Panc1 (cell line): Measurements from ENCODE around the gene NDST1. TPM values are rescaled to one million over a fixed set of nuclear protein-coding genes. Genes with fewer than 3 reads are reported as not detected.
A peak's percentile ranks its signal among the peaks of the same experiment; 100 is the strongest.

Experiments used
- ATAC-seq: fragments of 200-7000 bp; cut with Tn5 transposase; 2 replicates; pipeline ENCODE4 v1.9.1; 2020; ENCODE audit warnings: mild to moderate bottlenecking, moderate library complexity
- BruUV-seq: library from RNA; stranded (reverse); fragments of 400-500 nt; replicated peaks from 2 replicates; lab custom pipeline; 2021; lab: Mats Ljungman, UMichigan
- CTCF ChIA-PET: fragments of 300-600 bp; sonication (Branson Sonifier 250); formaldehyde crosslinking; loops from one replicate; lab custom pipeline; 2022; ENCODE audit warnings: antibody characterized with exemption; lab: Charles Lee
- POLR2A ChIA-PET: fragments of 300-600 bp; sonication (Branson Sonifier 250); formaldehyde crosslinking; loops from one replicate; lab custom pipeline; 2022; ENCODE audit warnings: antibody characterized with exemption; lab: Charles Lee
- DNase-seq: peaks from one replicate; pipeline ENCODE4 v3.0.0-alpha.2; 2010; ENCODE audit warnings: low read depth, low spot score
- H3K27ac ChIP-seq: 2 replicates; pipeline ENCODE4 v1.5.1; 2011; ENCODE audit warnings: mild to moderate bottlenecking, low read length, inconsistent platforms
- H3K27me3 ChIP-seq: fragments of 200-500 bp; sonication (Bioruptor generic); 2 replicates; pipeline ENCODE4 v1.6.0; 2014; ENCODE audit warnings: low read length, inconsistent platforms; ENCODE audit not compliant: control insufficient read depth, insufficient read depth
- H3K36me3 ChIP-seq: fragments of 200-500 bp; sonication (Bioruptor generic); 2 replicates; pipeline ENCODE4 v1.5.1; 2014; ENCODE audit warnings: inconsistent platforms, mild to moderate bottlenecking, low read length, moderate library complexity; ENCODE audit not compliant: control insufficient read depth, insufficient read depth
- H3K4me1 ChIP-seq: 2 replicates; pipeline ENCODE4 v1.5.1; 2011; ENCODE audit warnings: inconsistent platforms, mild to moderate bottlenecking, low read length, moderate library complexity; ENCODE audit not compliant: control insufficient read depth, insufficient read depth
- H3K4me3 ChIP-seq, 2 experiments: 2 replicates each; pipeline ENCODE4 v1.5.1; 2011 to 2012; ENCODE audit warnings: low read depth in 2 of 2, low read length in 2 of 2, mild to moderate bottlenecking in 2 of 2, inconsistent platforms in 1 of 2, moderate library complexity in 1 of 2
- H3K9me3 ChIP-seq: fragments of 200-500 bp; sonication (Bioruptor generic); 2 replicates; pipeline ENCODE4 v1.5.1; 2014; ENCODE audit warnings: low read depth, mild to moderate bottlenecking, inconsistent platforms, low read length, moderate library complexity; ENCODE audit not compliant: control insufficient read depth, insufficient read depth
- CTCF ChIP-seq: fragments of 450-650 bp; IDR thresholded peaks from 2 replicates; pipeline ENCODE4 v1.5.1; 2017; ENCODE audit warnings: mild to moderate bottlenecking
- POLR2AphosphoS5 ChIP-seq: IDR thresholded peaks from 2 replicates; pipeline ENCODE4 v1.6.1; 2012; ENCODE audit warnings: mild to moderate bottlenecking, low read depth, low read length, moderate library complexity
- SIN3A ChIP-seq: IDR thresholded peaks from 2 replicates; pipeline ENCODE4 v1.6.1; 2012; ENCODE audit warnings: low read depth, mild to moderate bottlenecking, low read length, moderate library complexity, borderline replicate concordance; ENCODE audit not compliant: insufficient read depth
- TCF7L2 ChIP-seq: IDR thresholded peaks from 2 replicates; pipeline ENCODE4 v1.6.1; 2011; ENCODE audit warnings: mild to moderate bottlenecking, low read depth, low read length, inconsistent platforms
- in situ Hi-C: cut with HindIII; loops from 2 replicates; pipeline ENCODE4 v1.10.0; 2016; ENCODE audit warnings: low sequenced_read_pairs, low pct_unique_long_range_greater_than_20kb
- intact Hi-C: fragments of 100-400 bp; cut with micrococcal nuclease; formaldehyde crosslinking; loops from one replicate; pipeline ENCODE4 v1.10.0; 2022; ENCODE audit not compliant: unreplicated experiment
- total RNA-seq: library from RNA; stranded (reverse); gene quantifications from one replicate; pipeline ENCODE4 v1.2.1, GENCODE V29; 2021; ENCODE audit not compliant: unreplicated experiment
- TF ChIP-seq, protein P1 (sequence below), 2 experiments: IDR thresholded peaks; 2 replicates each; pipeline ENCODE4 v1.6.1; 2011 to 2012; ENCODE audit warnings: low read depth in 2 of 2, control low read depth in 1 of 2, low read length in 1 of 2, mild to moderate bottlenecking in 1 of 2, moderate library complexity in 1 of 2; ENCODE audit not compliant: insufficient read depth in 1 of 2

Gene NDST1
- total RNA-seq, 1 experiment from 2014 or later, result 142 TPM

DNA sequence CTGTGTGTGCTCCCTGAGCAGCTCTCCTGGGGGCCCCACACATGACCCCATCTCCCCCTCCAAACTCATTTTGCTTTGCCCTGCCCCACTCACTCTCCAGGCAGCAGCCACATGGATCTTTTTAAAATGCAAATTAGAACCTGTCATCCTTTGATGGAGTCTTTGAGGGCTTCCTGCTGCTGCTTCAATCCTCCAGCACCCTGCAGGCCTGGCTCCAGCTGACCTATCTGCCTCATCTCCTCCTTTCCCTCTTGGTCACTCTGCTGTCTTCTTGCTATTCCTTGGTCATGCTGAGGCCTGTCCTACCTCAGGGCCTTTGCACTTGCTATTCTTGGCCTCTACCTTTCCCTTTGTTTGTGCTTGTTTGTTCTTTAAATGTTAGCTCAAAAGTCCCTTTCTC lies 17.9 kb downstream of the NDST1 start:
- BruUV-seq, result no TSS peak
- H3K9me3 ChIP-seq, result no peaks in the 10 kb centered on the region
- TF ChIP-seq CTCF, result no peak
- ChIA-PET POLR2A (no interaction called here), CTCF (no interaction called here)
- in situ Hi-C loops, result no loop called here
- peak overlapping the region; percentile 54; the same call in 1 of the 2 replicates for H3K27ac ChIP-seq
- H3K27me3 ChIP-seq, result no peaks in the 10 kb centered on the region
- intact Hi-C loops, result no loop called here
- H3K36me3 ChIP-seq, result no peaks in the 10 kb centered on the region
- no peak for ATAC-seq
- H3K4me1 ChIP-seq, result peaks cover 42% of the 10 kb centered on the region
- no peak for DNase-seq
- no peak overlapping the region for H3K4me3 ChIP-seq

DNA sequence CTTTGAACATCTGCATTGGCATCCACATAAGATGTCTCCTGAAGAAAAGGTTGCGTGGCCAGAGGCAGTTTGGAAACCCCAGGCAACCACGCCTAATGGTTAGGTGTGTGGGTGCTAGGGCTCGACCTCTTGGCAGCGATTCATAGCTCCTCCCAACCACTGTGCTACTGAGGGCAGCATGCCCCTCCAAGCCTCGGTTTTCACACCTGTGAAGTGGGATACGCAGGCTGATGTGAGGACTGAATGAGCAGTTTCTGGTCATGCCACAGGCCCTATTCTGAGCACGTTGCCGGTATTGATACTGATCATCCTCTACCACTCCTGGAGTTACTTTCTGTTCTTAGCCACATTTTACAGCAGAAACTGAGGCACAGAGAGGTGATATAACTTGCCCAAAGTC lies 19.1 kb downstream of the NDST1 start:
- ChIA-PET POLR2A (no interaction called here), CTCF (no interaction called here)
- no TSS peak for BruUV-seq
- DNase-seq (no peak), ATAC-seq (no peak)
- Histone ChIP-seq H3K9me3 (no peaks in the 10 kb centered on the region), H3K36me3 (no peaks in the 10 kb centered on the region), H3K27ac (no peak overlapping the region; the same call in 1 of the 2 replicates), H3K4me3 (no peak overlapping the region), H3K27me3 (no peaks in the 10 kb centered on the region), H3K4me1 (peaks cover 36% of the 10 kb centered on the region)
- in situ Hi-C loops (no loop called here), intact Hi-C loops (no loop called here)
- TF ChIP-seq, protein P1, sequence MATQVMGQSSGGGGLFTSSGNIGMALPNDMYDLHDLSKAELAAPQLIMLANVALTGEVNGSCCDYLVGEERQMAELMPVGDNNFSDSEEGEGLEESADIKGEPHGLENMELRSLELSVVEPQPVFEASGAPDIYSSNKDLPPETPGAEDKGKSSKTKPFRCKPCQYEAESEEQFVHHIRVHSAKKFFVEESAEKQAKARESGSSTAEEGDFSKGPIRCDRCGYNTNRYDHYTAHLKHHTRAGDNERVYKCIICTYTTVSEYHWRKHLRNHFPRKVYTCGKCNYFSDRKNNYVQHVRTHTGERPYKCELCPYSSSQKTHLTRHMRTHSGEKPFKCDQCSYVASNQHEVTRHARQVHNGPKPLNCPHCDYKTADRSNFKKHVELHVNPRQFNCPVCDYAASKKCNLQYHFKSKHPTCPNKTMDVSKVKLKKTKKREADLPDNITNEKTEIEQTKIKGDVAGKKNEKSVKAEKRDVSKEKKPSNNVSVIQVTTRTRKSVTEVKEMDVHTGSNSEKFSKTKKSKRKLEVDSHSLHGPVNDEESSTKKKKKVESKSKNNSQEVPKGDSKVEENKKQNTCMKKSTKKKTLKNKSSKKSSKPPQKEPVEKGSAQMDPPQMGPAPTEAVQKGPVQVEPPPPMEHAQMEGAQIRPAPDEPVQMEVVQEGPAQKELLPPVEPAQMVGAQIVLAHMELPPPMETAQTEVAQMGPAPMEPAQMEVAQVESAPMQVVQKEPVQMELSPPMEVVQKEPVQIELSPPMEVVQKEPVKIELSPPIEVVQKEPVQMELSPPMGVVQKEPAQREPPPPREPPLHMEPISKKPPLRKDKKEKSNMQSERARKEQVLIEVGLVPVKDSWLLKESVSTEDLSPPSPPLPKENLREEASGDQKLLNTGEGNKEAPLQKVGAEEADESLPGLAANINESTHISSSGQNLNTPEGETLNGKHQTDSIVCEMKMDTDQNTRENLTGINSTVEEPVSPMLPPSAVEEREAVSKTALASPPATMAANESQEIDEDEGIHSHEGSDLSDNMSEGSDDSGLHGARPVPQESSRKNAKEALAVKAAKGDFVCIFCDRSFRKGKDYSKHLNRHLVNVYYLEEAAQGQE (IDR thresholded peaks at IDR 0.05; ENCODE audit: insufficient read depth in 1 of 2, low read depth in 2 of 2, low read length in 1 of 2), result no peak
- no peak for TF ChIP-seq CTCF
- TF ChIP-seq TCF7L2, result no peak
- no peak for TF ChIP-seq SIN3A
- no peak for TF ChIP-seq POLR2AphosphoS5

- no peaks in the 10 kb centered on the region for H3K9me3 ChIP-seq
- ChIA-PET POLR2A (no interaction called here), CTCF (no interaction called here)
- BruUV-seq, result no TSS peak
- H3K4me1 ChIP-seq, result peaks cover 29% of the 10 kb centered on the region
- intact Hi-C loops, result no loop called here
- no peaks in the 10 kb centered on the region for H3K27me3 ChIP-seq
- no peak overlapping the region for H3K4me3 ChIP-seq
- ATAC-seq (no peak), DNase-seq (no peak)
- TF ChIP-seq POLR2AphosphoS5 (no peak), SIN3A (no peak), CTCF (no peak), TCF7L2 (no peak)
- TF ChIP-seq, protein P1 (IDR thresholded peaks at IDR 0.05; ENCODE audit: insufficient read depth in 1 of 2, low read depth in 2 of 2, low read length in 1 of 2), result no peak
- in situ Hi-C loops, result no loop called here
- no peak overlapping the region for H3K27ac ChIP-seq
- H3K36me3 ChIP-seq, result no peaks in the 10 kb centered on the region; the same call in 1 of the 2 replicates
Measured at GRCh38 chr5:150527808-150528207, 19.9 kb downstream of the NDST1 start.
